ENCODE results near the gene CAPN3.

Gene CAPN3

DNA sequence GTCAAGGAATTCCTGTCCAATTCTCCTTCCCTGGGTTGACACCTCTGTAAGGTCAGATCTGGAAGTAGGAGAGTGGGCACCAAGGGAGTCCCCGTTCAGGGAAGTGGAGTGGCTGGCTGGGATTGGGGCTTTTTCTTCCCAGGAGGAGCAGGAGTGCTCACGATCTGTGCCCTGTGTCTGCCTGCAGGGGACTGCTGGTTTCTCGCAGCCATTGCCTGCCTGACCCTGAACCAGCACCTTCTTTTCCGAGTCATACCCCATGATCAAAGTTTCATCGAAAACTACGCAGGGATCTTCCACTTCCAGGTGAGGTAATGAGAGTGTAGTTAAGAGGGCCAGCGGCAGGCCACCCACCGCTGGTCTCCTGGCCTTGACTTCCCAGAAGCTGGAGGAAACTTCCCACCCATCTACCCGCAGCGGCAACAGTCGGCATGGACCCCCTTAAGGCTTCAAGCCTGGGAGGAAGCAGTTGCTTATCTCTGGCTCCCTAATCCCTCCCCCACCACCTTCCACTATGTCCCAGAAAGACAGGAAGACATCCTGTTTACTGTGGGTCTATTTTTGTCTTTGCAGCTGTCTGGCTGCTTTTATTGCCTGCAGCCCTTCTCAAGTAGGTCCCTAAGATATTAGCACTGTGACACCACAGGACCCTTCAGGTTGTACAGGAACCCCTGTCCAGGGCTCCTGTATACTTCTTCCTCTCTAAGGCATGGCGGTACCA lies 26.8 kb downstream of the CAPN3 start:
- TF ChIP-seq CTCF (IDR thresholded peaks at IDR 0.05; ENCODE audit: insufficient read depth, low read depth, low read length, missing control alignments), result no peak
- DNase-seq (ENCODE audit: low read depth), result no peak
- no peak overlapping the region for H3K4me3 ChIP-seq (ENCODE audit: low read length)

GRCh38 chr15:42387603-42388002 lies 28.3 kb downstream of the CAPN3 start:
- TF ChIP-seq CTCF (IDR thresholded peaks at IDR 0.05; ENCODE audit: insufficient read depth, low read depth, low read length, missing control alignments), result no peak
- DNase-seq (ENCODE audit: low read depth), result no peak
- no peak overlapping the region for H3K4me3 ChIP-seq (ENCODE audit: low read length)

GRCh38 chr15:42392309-42393024 lies 33.2 kb downstream of the CAPN3 start:
- no peak for TF ChIP-seq CTCF (IDR thresholded peaks at IDR 0.05; ENCODE audit: insufficient read depth, low read depth, low read length, missing control alignments)
- H3K4me3 ChIP-seq (ENCODE audit: low read length), result no peak overlapping the region
- no peak for DNase-seq (ENCODE audit: low read depth)

DNA sequence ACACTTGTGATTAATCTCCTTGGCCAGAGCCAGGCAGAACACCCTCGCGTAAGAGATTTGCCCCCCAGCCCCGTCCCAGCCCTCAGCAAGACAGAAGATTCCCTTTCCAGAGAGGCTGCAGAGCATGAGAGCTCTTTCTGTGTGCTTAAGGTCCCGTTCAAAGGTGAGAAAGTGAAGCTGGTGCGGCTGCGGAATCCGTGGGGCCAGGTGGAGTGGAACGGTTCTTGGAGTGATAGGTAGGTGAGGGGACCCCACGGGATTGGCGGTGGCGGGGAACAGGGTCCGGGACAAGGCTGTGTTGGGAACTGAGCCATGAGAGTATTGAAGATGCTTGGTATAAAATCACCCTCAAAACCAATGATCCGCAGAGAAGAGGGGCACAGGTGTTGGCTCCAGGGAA lies 34.8 kb downstream of the CAPN3 start:
- no peak for DNase-seq (ENCODE audit: low read depth)
- no peak for TF ChIP-seq CTCF (IDR thresholded peaks at IDR 0.05; ENCODE audit: insufficient read depth, low read depth, low read length, missing control alignments)
- H3K4me3 ChIP-seq (ENCODE audit: low read length), result no peak overlapping the region

DNA sequence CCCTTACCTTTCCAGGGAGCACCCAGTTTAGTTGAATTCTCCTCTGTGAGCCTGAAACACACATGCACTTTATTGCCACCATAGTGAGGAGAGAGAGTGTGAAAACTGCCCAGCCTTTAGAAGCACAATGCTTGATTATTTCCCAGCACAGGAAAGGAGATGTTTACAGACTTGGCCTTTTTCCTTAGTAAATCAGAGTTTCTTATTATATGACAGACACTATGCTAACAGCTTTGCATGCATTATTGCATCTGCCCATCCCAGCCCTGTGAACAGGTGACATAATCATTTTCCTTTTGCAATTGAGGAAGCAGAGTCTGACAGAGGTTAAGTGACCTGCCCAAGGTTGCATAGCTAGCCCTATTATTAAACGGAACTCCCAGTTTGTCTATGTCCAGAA lies 36.5 kb downstream of the CAPN3 start:
- no peak for DNase-seq (ENCODE audit: low read depth)
- no peak overlapping the region for H3K4me3 ChIP-seq (ENCODE audit: low read length)
- no peak for TF ChIP-seq CTCF (IDR thresholded peaks at IDR 0.05; ENCODE audit: insufficient read depth, low read depth, low read length, missing control alignments)

- no peak for DNase-seq (ENCODE audit: low read depth)
- no peak for TF ChIP-seq CTCF (IDR thresholded peaks at IDR 0.05; ENCODE audit: insufficient read depth, low read depth, low read length, missing control alignments)
These were observed 42.5 kb downstream of the CAPN3 start for GRCh38 chr15:42401544-42402454.

More at GRCh38 chr15:42401544-42402454, 42.5 kb downstream of the CAPN3 start:
- no peak overlapping the region for H3K4me3 ChIP-seq (ENCODE audit: low read length)

All from epithelial cell of esophagus (primary cell).